Lower lobe of right lung (tissue), 2 donors: ENCODE measurements around the gene TAF11. TPM values are rescaled to one million over a fixed set of nuclear protein-coding genes. Genes with fewer than 3 reads are reported as not detected.

Experiments used
- ATAC-seq, 2 donors: fragments of 200-7000 bp; cut with Tn5 transposase; one replicate each; pipeline ENCODE4 v1.9.1; 2020 to 2022; ENCODE audit warnings: mild to moderate bottlenecking in 2 of 2, moderate library complexity in 2 of 2
- DNase-seq: peaks from one replicate; pipeline ENCODE4 v3.0.0-alpha.2; 2020
- H3K27ac ChIP-seq: fragments of 200-600 bp; one replicate; pipeline ENCODE4 v1.8.0; 2022
- H3K27me3 ChIP-seq: fragments of 200-600 bp; one replicate; pipeline ENCODE4 v1.8.0; 2022; ENCODE audit warnings: low read depth
- H3K36me3 ChIP-seq: fragments of 200-600 bp; one replicate; pipeline ENCODE4 v1.8.0; 2022; ENCODE audit warnings: mild to moderate bottlenecking
- H3K4me1 ChIP-seq: fragments of 200-600 bp; one replicate; pipeline ENCODE4 v1.8.0; 2022
- H3K4me3 ChIP-seq: fragments of 200-600 bp; one replicate; pipeline ENCODE4 v1.8.0; 2022; ENCODE audit warnings: mild to moderate bottlenecking
- H3K9me3 ChIP-seq: fragments of 200-600 bp; one replicate; pipeline ENCODE4 v1.8.0; 2022
- CTCF ChIP-seq: fragments of 200-600 bp; IDR thresholded peaks from one replicate; pipeline ENCODE4 v1.8.0; 2022; ENCODE audit warnings: antibody characterized with exemption, mild to moderate bottlenecking
- intact Hi-C: fragments of 100-400 bp; cut with DNase I; formaldehyde crosslinking; loops from one replicate; pipeline ENCODE4 v1.11.0; 2022
- total RNA-seq: library from RNA; stranded (reverse); fragmentation: NEBNext Ultra II Directional; extraction: Animal tissue kit (Norgen Biotek cat#: 25700); gene quantifications from one replicate; pipeline ENCODE4 v1.2.1, GENCODE V29; 2021
- donor health status: DM: no; HTN: yes; CAD: no; lungs with severe emphysema.

The TAF11 gene
- total RNA-seq, 1 donor from 2014 or later: 20.7 TPM

- H3K27me3 ChIP-seq: no peaks in the 10 kb centered on the region
- H3K4me1 ChIP-seq: peaks cover 21% of the 10 kb centered on the region
- no peak overlapping the region for H3K4me3 ChIP-seq
- no peaks in the 10 kb centered on the region for H3K36me3 ChIP-seq
- no peak for DNase-seq
- no peak for TF ChIP-seq CTCF
- H3K27ac ChIP-seq: no peak overlapping the region
- ATAC-seq: no peak
- intact Hi-C loops: no loop called here
- no peaks in the 10 kb centered on the region for H3K9me3 ChIP-seq
Observed at GRCh38 chr6:34911822-34912221, 24.0 kb upstream of the TAF11 start.

- intact Hi-C loops: no loop called here
Observed at GRCh38 chr6:34909320-34909883, 21.6 kb upstream of the TAF11 start.

GRCh38 chr6:34908194-34908593 is 20.4 kb upstream of the TAF11 start:
- no peak for TF ChIP-seq CTCF
- DNase-seq (no peak), ATAC-seq (peak in 1 of 2 donors; percentile 28)
- Histone ChIP-seq H3K27me3 (no peaks in the 10 kb centered on the region), H3K4me1 (peaks cover 27% of the 10 kb centered on the region), H3K4me3 (no peak overlapping the region), H3K27ac (no peak overlapping the region), H3K9me3 (no peaks in the 10 kb centered on the region), H3K36me3 (peaks cover 4% of the 10 kb centered on the region)
- intact Hi-C loops: no loop called here

More at GRCh38 chr6:34909320-34909883, 21.6 kb upstream of the TAF11 start:
- TF ChIP-seq CTCF: no peak
- Histone ChIP-seq H3K9me3 (no peaks in the 10 kb centered on the region), H3K27ac (no peak overlapping the region), H3K36me3 (peaks cover 4% of the 10 kb centered on the region), H3K4me3 (no peak overlapping the region), H3K4me1 (peaks cover 27% of the 10 kb centered on the region), H3K27me3 (no peaks in the 10 kb centered on the region)
- DNase-seq (no peak), ATAC-seq (no peak)

- Histone ChIP-seq H3K4me1 (peaks cover 20% of the 10 kb centered on the region), H3K9me3 (no peaks in the 10 kb centered on the region), H3K4me3 (no peak overlapping the region), H3K36me3 (peaks cover 4% of the 10 kb centered on the region), H3K27me3 (no peaks in the 10 kb centered on the region), H3K27ac (no peak overlapping the region)
- DNase-seq (no peak), ATAC-seq (peak in 1 of 2 donors; percentile 17)
- intact Hi-C loops: no loop called here
- no peak for TF ChIP-seq CTCF
Observed at GRCh38 chr6:34906826-34907225, 19.0 kb upstream of the TAF11 start.

- Histone ChIP-seq H3K4me3 (no peak overlapping the region), H3K27ac (no peak overlapping the region), H3K9me3 (no peaks in the 10 kb centered on the region), H3K36me3 (peaks cover 4% of the 10 kb centered on the region), H3K4me1 (peaks cover 20% of the 10 kb centered on the region), H3K27me3 (no peaks in the 10 kb centered on the region)
- intact Hi-C loops: no loop called here
- DNase-seq (no peak), ATAC-seq (peak; percentile 70 to 71)
- TF ChIP-seq CTCF: no peak
Observed at GRCh38 chr6:34904990-34905613, 17.3 kb upstream of the TAF11 start.
